Stimulated activated CD4-positive, alpha-beta T cell treated with anti-CD3 and anti-CD28 coated beads, TNF-alpha, amount 100 ng/mL, for 24 hours (primary cell): ENCODE data around the gene LPCAT2.
"Not testable (repeated sequence)": the region's sequence is repeated elsewhere in the genome, so short reads cannot be mapped to it uniquely, and the experiment has no call there.

Source experiments
- DNase-seq, 3 experiments: peaks; one replicate each; pipeline ENCODE4 v3.0.0-alpha.2; 2020; ENCODE audit warnings: low read depth in 3 of 3

The LPCAT2 gene

DNA sequence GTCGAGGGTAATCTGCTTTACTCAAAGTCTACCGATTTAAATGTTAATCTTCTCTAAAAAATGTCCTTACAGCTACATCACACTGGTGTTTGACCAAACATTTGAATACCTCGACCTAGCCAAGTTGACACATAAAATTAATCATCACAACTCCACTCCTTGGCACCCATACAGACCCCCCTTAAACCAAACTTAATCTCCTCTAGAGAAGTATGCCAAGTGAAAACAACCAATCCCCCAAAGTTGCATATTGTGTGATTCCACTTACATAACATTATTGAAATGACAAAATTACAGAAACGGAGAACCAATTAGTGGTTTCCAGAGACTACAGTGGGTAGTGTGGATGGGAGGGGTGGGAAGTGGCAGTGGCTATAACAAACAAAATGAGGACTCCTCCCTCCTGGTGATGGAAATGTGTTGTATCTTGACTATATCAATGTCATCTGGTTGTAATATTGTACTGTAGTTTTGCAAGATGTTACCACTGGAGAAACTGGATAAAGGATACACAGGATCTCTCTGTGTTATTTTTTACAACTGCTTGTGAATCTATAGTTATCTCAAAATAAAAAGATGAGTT is 97.0 kb downstream of the LPCAT2 start:
- no peak for DNase-seq

DNA sequence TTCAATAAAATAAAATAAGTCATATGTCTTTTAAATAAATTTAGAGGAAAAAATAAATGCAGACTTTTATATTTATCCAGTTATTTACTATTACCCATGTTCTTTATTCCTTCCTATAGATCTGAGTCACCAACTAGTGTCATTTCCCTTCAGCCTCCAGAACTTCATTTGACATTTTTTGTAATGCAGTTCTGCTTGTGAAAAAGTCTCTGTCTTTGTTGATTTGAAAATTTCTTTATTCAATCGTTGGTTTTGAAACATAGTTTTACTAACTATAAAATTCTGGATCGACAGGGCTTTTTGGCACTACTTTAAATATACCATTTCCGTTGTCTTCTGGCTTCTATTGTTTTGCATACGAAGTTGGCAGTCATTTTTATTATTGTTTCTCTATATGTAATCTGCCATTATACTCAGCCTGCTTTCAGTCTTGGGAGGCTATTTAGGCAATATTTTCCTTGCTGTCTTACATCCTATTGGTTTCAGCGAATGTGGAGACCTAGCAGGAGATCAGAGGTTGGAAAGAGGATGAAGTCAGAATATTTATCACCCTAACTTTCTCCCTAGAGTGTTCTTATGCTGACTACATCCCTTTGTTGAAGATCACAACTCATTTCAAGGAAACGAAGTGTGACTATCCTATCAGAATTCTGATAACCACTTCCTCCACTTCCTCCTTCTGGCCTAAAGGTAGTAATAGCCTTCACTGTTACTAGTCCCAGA is 104.9 kb downstream of the LPCAT2 start:
- no peak for DNase-seq

DNA sequence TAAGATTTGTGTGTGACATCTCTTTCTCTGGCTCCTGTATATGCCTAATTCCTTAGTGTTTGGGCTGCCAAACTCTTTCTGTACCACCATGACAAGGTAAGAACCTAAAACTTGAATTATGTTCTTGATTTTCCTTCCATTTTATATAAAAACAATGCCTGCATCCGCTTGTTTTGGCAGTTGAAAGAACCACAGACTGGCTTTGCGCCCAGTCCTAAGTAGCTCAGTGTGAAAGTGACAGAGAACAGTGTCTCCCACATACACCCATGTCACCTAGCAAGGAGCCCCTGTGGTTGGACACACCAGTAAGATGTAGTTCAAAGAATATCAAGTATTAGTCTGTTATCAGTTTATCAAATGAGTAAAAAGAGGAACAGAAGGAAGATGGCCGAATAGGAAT is 106.2 kb downstream of the LPCAT2 start:
- DNase-seq, result no peak

DNA sequence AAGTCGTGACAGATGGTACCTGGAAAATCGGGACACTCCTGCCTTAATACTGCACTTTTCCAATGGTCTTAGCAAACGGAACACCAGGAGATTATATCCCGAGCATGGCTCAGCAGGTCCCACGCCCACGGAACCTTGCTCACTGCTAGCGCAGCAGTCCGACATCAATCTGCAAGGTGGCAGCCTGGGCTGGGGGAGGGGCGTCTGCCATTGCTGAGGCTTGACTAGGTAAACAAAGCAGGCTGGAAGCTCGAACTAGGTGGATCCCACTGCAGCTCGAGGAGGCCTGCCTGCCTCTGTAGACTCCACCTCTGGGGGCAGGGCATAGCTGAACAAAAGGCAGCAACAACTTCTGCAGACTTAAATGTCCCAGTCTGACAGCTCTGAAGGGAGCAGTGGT is 106.8 kb downstream of the LPCAT2 start:
- not testable (repeated sequence) for DNase-seq

DNA sequence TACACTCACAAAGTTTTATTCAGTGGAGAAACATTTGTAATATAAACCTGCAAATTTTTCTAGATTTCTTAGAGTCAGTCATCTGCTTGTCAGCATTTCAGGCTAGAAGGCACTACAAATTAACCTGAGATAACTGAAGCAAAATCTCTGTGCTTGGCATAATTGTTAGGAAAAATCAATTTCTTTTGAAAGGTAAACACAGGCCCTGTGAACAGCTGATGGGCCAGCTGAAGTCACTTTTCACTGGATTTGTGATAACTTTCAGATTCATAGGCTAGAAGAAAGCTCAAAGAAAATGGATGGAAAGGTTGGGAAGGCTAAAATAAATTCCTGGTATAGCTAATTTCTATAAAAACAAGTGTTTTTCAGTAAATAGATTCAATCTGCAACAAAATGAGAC is 112.9 kb downstream of the LPCAT2 start:
- DNase-seq, result no peak

DNA sequence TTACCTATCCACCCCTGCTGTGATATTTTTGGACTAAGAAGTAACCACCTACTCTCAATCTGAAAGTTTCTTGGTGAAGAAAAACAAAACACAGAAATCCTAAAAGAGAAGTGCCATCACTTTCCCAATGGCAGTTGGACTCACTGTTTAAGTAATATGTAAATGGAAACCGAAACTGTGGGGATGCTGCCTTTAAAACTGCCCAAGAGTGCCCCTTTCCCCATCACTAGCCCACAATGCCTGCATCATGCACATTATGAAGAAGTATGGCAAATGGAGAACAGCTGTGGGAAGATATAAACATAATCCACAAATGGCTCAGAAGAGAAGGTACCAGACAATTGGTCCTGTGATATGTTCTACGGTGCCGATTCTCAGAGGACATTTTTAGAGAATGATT is 113.4 kb downstream of the LPCAT2 start:
- no peak for DNase-seq

DNA sequence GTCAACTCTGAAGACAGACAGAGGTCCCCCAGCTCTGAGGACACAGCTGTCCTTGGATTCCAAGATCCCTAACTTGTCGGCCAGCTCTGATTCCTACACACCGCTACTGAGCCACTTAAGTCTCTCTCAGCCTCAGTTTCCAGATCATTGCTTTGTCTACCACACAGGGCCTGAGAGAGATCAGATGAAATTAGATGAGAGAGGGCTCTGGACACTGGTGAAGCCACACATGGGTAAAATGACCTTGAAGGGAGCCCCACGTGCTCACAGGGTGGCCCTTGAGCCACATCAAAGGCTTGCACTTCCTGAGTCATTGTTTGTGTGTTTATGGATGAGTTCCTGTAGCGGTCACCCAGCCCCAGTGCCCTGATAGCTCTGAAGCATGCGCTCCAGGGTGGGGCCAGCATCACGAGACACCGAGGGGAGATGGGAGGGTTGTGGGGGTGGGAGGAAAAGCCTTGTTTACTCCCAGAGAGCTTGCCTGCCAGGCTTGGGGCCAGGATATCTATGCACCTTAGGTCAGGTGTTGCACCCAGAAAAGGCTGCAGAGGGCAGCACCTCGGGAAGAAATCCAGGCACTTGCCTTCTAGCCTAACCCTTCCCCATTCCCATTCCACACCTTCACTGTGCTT is 114.2 kb downstream of the LPCAT2 start:
- DNase-seq, result no peak

DNA sequence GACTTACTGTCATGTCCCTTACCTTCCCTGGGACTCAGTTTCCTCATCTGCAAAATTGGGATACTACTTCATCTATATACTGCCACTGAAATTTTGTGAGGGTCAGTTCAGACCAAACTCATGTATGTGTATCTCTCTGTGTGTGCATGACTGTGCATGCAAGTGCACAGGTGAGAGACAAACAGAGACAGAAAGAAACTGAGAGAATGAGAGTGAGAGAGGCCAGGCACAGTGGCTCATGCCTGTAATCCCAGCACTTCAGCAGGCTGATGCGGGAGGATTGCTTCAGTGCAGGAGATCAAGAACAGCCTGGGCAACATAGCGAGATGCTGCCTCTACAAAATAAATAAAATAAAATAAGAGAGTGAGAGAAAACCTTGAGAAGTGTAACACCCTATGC is 114.8 kb downstream of the LPCAT2 start:
- DNase-seq, result no peak

DNA sequence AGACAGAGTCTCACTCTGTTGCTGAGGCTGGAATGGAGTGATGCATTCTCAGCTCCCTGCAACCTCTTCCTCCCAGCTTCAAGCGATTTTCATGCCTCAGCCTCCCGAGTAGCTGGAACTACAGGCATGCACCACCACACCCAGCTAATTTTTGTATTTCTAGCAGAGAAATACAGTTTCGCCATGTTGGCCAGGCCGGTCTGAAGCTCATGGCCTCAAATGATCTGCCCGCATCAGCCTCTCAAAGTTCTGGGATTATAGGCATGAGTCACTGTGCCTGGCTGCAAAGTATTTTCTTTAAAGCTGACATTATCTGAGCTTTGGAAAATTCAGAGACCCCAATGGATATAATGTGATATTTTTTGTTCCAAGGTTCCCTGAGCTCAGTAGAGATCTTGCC is 115.8 kb downstream of the LPCAT2 start:
- DNase-seq, result no peak

DNA sequence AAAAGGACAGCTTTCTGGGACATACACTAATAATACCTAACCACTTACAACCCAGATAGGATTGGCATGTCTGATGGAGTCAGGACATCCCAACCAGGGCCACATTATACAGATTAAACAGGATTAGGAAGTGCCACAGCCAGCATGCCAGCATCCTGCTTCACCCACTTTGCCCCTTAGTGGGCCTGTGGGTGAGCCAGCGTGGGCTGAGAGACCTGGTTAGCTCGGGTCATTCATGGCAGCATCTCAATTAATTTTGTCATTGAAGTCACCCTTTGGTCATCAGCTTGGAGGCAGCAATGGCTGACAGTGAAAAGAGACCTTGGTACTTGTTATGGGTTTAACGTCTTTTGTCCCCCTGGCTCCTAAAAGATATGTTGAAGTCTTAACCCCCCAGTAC is 117.0 kb downstream of the LPCAT2 start:
- no peak for DNase-seq

DNA sequence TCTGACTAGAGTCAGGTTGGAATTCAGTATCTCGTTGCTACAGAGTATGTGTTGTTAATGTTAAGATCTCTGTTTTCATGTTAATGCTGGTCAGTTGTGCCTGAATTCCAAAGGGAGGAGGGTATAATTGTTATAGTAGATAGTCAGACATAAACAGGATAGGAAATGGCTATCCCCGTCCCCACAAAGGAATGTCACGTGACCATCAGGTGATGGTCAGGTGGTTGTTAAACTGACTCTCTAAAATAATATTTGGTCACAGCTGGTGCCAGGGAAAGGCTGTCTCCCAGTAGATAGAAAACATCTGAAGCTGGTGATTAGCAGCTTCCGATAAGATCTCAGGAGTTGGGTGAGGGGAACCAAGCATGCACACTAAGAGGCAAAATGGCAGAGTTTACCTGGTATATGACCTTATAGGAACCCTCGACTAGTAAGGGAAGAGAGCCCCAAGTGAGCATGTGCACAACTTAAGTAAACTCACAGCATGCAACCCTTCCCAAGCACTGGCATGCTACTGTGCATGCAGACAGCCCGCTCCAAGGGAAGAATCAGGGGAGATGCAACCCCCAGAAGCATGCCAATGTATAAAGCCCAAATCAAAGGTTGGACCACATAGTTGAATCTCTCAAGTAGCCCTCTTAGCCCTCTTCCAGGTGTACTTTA is 119.6 kb downstream of the LPCAT2 start:
- no peak for DNase-seq

DNA sequence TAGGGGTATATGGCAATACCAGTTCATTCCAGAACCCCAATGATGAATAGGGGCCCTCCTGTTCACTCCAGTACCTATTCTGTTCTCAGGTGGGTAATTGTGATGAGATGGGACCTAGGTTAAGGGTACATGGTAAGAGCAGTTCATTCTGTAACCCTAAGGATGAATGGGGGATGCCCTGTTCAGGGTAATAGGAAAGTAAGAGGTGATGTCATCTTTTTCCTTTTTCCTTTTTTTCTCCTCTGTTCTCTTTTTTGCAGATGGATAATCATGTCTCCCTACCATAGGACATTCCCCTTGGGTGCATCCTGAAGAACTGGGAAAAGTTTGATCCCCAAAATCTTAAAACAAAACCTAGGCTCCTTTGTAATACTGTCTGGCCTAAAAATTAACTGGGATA is 121.9 kb downstream of the LPCAT2 start:
- DNase-seq, result no peak

DNA sequence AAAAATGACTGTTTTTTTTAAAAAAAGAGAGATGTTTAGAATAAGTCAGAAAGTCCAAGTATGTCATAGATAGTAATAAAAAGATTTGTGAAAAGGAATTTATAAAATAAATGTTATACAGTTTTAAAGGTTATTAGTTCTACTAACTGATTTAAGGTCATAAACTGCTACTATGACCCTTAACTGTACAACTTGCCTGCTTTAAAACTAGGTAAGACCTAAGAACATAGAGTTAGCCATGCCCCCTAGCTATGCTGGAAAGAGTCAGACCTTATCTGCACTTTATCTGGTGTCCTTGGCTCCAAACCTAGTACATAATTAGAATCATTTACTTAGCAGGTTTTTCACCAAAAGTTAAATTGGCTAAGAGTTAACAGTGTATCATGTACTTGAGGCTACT is 123.4 kb downstream of the LPCAT2 start:
- DNase-seq, result no peak

DNA sequence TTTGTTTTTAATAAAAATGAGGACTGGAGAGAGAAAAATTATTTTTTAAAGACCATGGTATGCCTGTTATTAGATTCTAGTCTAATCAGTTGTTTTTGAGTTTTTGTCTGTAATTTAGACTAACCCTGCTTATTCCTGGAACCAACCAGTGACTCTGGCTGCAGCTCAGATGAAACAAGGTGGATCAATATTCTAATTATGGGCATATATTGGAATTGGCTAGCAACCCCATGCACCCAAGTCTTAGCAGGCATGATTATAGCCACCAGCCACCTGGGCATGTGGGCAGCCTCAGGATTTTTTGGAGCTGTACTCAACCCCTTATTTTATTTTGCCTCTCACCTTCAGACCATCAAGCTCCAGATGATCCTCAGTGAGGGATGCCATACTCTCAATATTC is 125.3 kb downstream of the LPCAT2 start:
- no peak for DNase-seq
